Panc1 (cell line): ENCODE measurements around the gene ENTPD2. TPM values are rescaled to one million over a fixed set of nuclear protein-coding genes. Genes with fewer than 3 reads are reported as not detected.

Experiments
- ATAC-seq: fragments of 200-7000 bp; cut with Tn5 transposase; 2 replicates; pipeline ENCODE4 v1.9.1; 2020; ENCODE audit warnings: mild to moderate bottlenecking, moderate library complexity
- BruUV-seq: library from RNA; stranded (reverse); fragments of 400-500 nt; replicated peaks from 2 replicates; lab custom pipeline; 2021; lab: Mats Ljungman, UMichigan
- CTCF ChIA-PET: fragments of 300-600 bp; sonication (Branson Sonifier 250); formaldehyde crosslinking; loops from one replicate; lab custom pipeline; 2022; ENCODE audit warnings: antibody characterized with exemption; lab: Charles Lee
- POLR2A ChIA-PET: fragments of 300-600 bp; sonication (Branson Sonifier 250); formaldehyde crosslinking; loops from one replicate; lab custom pipeline; 2022; ENCODE audit warnings: antibody characterized with exemption; lab: Charles Lee
- DNase-seq: peaks from one replicate; pipeline ENCODE4 v3.0.0-alpha.2; 2010; ENCODE audit warnings: low read depth, low spot score
- H3K27ac ChIP-seq: 2 replicates; pipeline ENCODE4 v1.5.1; 2011; ENCODE audit warnings: mild to moderate bottlenecking, low read length, inconsistent platforms
- H3K27me3 ChIP-seq: fragments of 200-500 bp; sonication (Bioruptor generic); 2 replicates; pipeline ENCODE4 v1.6.0; 2014; ENCODE audit warnings: low read length, inconsistent platforms; ENCODE audit not compliant: control insufficient read depth, insufficient read depth
- H3K36me3 ChIP-seq: fragments of 200-500 bp; sonication (Bioruptor generic); 2 replicates; pipeline ENCODE4 v1.5.1; 2014; ENCODE audit warnings: inconsistent platforms, mild to moderate bottlenecking, low read length, moderate library complexity; ENCODE audit not compliant: control insufficient read depth, insufficient read depth
- H3K4me1 ChIP-seq: 2 replicates; pipeline ENCODE4 v1.5.1; 2011; ENCODE audit warnings: inconsistent platforms, mild to moderate bottlenecking, low read length, moderate library complexity; ENCODE audit not compliant: control insufficient read depth, insufficient read depth
- H3K4me3 ChIP-seq, 2 experiments: 2 replicates each; pipeline ENCODE4 v1.5.1; 2011 to 2012; ENCODE audit warnings: low read depth in 2 of 2, low read length in 2 of 2, mild to moderate bottlenecking in 2 of 2, inconsistent platforms in 1 of 2, moderate library complexity in 1 of 2
- H3K9me3 ChIP-seq: fragments of 200-500 bp; sonication (Bioruptor generic); 2 replicates; pipeline ENCODE4 v1.5.1; 2014; ENCODE audit warnings: low read depth, mild to moderate bottlenecking, inconsistent platforms, low read length, moderate library complexity; ENCODE audit not compliant: control insufficient read depth, insufficient read depth
- CTCF ChIP-seq: fragments of 450-650 bp; IDR thresholded peaks from 2 replicates; pipeline ENCODE4 v1.5.1; 2017; ENCODE audit warnings: mild to moderate bottlenecking
- POLR2AphosphoS5 ChIP-seq: IDR thresholded peaks from 2 replicates; pipeline ENCODE4 v1.6.1; 2012; ENCODE audit warnings: mild to moderate bottlenecking, low read depth, low read length, moderate library complexity
- REST ChIP-seq, 2 experiments: IDR thresholded peaks; 2 replicates each; pipeline ENCODE4 v1.6.1; 2011 to 2012; ENCODE audit warnings: low read depth in 2 of 2, control low read depth in 1 of 2, low read length in 1 of 2, mild to moderate bottlenecking in 1 of 2, moderate library complexity in 1 of 2; ENCODE audit not compliant: insufficient read depth in 1 of 2
- SIN3A ChIP-seq: IDR thresholded peaks from 2 replicates; pipeline ENCODE4 v1.6.1; 2012; ENCODE audit warnings: low read depth, mild to moderate bottlenecking, low read length, moderate library complexity, borderline replicate concordance; ENCODE audit not compliant: insufficient read depth
- TCF7L2 ChIP-seq: IDR thresholded peaks from 2 replicates; pipeline ENCODE4 v1.6.1; 2011; ENCODE audit warnings: mild to moderate bottlenecking, low read depth, low read length, inconsistent platforms
- in situ Hi-C: cut with HindIII; loops from 2 replicates; pipeline ENCODE4 v1.10.0; 2016; ENCODE audit warnings: low sequenced_read_pairs, low pct_unique_long_range_greater_than_20kb
- intact Hi-C: fragments of 100-400 bp; cut with micrococcal nuclease; formaldehyde crosslinking; loops from one replicate; pipeline ENCODE4 v1.10.0; 2022; ENCODE audit not compliant: unreplicated experiment
- total RNA-seq: library from RNA; stranded (reverse); gene quantifications from one replicate; pipeline ENCODE4 v1.2.1, GENCODE V29; 2021; ENCODE audit not compliant: unreplicated experiment

Gene ENTPD2
- total RNA-seq, 1 experiment from 2014 or later = 2.8 TPM

GRCh38 chr9:137045294-137046087 lies 8.4 kb downstream of the ENTPD2 start:
- TF ChIP-seq POLR2AphosphoS5 (no peak), REST (IDR thresholded peaks at IDR 0.05; ENCODE audit: insufficient read depth in 1 of 2, low read depth in 2 of 2, low read length in 1 of 2) (no peak), TCF7L2 (no peak), SIN3A (no peak), CTCF (no peak)
- Histone ChIP-seq H3K4me3 (peak overlapping the region; percentile 54 to 62), H3K27ac (no peak overlapping the region), H3K4me1 (peaks cover 10% of the 10 kb centered on the region; the same call in 1 of the 2 replicates), H3K27me3 (no peaks in the 10 kb centered on the region), H3K36me3 (no peaks in the 10 kb centered on the region), H3K9me3 (no peaks in the 10 kb centered on the region)
- in situ Hi-C loops = no loop called here
- no TSS peak for BruUV-seq
- DNase-seq = no peak
- POLR2A ChIA-PET = no interaction called here
- intact Hi-C loops = loop anchor here (1.0 kb wide), 1 partner anchor 19 kb away; no protein-coding TSS in a partner anchor
- CTCF ChIA-PET = interaction anchor here (1.4 kb wide), 1 partner anchor 22 kb away, joined by 9 read pairs; no protein-coding TSS in a partner anchor
- ATAC-seq = peak; percentile 32

DNA sequence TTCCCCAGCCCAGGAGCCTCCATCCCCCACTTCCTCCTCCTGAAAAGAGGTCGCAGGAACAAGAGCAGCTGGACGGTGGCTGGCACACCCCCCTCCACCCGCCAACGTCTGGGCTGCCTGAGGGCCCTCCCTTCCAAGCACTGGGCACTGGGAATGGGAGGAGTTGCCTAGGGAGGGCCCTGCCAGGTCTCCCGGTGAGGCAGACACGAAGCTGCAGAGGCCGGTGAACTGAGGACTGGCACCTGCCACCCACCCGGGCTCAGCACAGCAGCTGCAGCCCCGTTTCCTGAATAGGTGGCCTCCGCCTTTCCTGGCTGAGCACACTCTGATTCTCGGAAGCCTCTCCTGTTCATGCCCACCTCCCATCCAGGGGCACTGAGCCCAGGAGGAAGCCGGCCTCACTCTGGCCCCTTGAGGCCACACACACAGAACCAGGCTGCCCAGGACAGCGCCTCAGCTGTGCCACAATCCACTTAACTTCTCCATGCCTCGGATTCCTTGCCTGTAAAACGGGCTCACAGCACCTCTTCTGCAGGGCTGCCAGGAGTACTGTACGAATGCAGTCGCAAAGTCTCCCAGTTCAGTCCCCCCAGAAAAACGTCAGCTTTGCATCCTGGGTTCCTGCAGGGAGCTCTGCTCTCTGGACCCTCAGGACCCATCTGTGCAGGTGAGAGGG lies 9.2 kb downstream of the ENTPD2 start:
- no peaks in the 10 kb centered on the region for H3K27me3 ChIP-seq
- DNase-seq (no peak), ATAC-seq (no peak)
- POLR2A ChIA-PET = no interaction called here
- no peaks in the 10 kb centered on the region for H3K9me3 ChIP-seq
- no peaks in the 10 kb centered on the region for H3K36me3 ChIP-seq
- no peak overlapping the region for H3K27ac ChIP-seq
- BruUV-seq = no TSS peak
- TF ChIP-seq TCF7L2 (no peak), POLR2AphosphoS5 (no peak), SIN3A (no peak), CTCF (no peak), REST (IDR thresholded peaks at IDR 0.05; ENCODE audit: insufficient read depth in 1 of 2, low read depth in 2 of 2, low read length in 1 of 2) (no peak)
- H3K4me3 ChIP-seq = peak overlapping the region; percentile 52 to 54
- CTCF ChIA-PET = no interaction called here
- H3K4me1 ChIP-seq = peaks cover 10% of the 10 kb centered on the region; the same call in 1 of the 2 replicates
- intact Hi-C loops = no loop called here
- in situ Hi-C loops = no loop called here
